Gastrocnemius medialis (tissue), 4 donors: Measurements from ENCODE around the gene DMKN.

Experiments
- POLR2A ChIP-seq, 2 donors: fragments of 450-650 bp; IDR thresholded peaks; one replicate each; pipeline ENCODE4 v1.6.1; 2017; ENCODE audit warnings: antibody characterized with exemption in 2 of 2, mild to moderate bottlenecking in 2 of 2, moderate library complexity in 2 of 2
- TF ChIP-seq, protein P1 (sequence below), 5 experiments: fragments of 450-650 bp in 3 of 5; fragments of 200-600 bp in 2 of 5; sonication (generic) in 2 of 5; IDR thresholded peaks in 4 of 5; conservative IDR thresholded peaks in 1 of 5; 1 replicate in 4 of 5; 2 replicates in 1 of 5; pipeline ENCODE4 v1.5.1; 2016 to 2019; ENCODE audit warnings: antibody characterized with exemption in 5 of 5, mild to moderate bottlenecking in 3 of 5, moderate library complexity in 3 of 5

- TF ChIP-seq, protein P1, sequence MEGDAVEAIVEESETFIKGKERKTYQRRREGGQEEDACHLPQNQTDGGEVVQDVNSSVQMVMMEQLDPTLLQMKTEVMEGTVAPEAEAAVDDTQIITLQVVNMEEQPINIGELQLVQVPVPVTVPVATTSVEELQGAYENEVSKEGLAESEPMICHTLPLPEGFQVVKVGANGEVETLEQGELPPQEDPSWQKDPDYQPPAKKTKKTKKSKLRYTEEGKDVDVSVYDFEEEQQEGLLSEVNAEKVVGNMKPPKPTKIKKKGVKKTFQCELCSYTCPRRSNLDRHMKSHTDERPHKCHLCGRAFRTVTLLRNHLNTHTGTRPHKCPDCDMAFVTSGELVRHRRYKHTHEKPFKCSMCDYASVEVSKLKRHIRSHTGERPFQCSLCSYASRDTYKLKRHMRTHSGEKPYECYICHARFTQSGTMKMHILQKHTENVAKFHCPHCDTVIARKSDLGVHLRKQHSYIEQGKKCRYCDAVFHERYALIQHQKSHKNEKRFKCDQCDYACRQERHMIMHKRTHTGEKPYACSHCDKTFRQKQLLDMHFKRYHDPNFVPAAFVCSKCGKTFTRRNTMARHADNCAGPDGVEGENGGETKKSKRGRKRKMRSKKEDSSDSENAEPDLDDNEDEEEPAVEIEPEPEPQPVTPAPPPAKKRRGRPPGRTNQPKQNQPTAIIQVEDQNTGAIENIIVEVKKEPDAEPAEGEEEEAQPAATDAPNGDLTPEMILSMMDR (IDR thresholded peaks at IDR 0.05 in 4 of 5, conservative IDR thresholded peaks at IDR 0.05 in 1 of 5): no peak
- TF ChIP-seq POLR2A (IDR thresholded peaks at IDR 0.05): no peak
These were observed 2.1 kb downstream of the DMKN start for GRCh38 chr19:35511337-35511736.
